H1 (cell line): ENCODE measurements around the gene FLT3. TPM values are rescaled to one million over a fixed set of nuclear protein-coding genes. Genes with fewer than 3 reads are reported as not detected.
A peak's percentile ranks its signal among the peaks of the same experiment; 100 is the strongest.

ENCODE experiments used
- CTCF ChIA-PET: fragments of 300-600 bp; sonication (Branson Sonifier 250); formaldehyde crosslinking; loops from one replicate; lab custom pipeline; 2021; ENCODE audit not compliant: partially characterized antibody; lab: Charles Lee
- POLR2A ChIA-PET: fragments of 300-600 bp; sonication (Branson Sonifier 250); formaldehyde crosslinking; loops from one replicate; lab custom pipeline; 2021; ENCODE audit warnings: inconsistent platforms; ENCODE audit not compliant: partially characterized antibody; lab: Charles Lee
- DNase-seq, 2 experiments: peaks; one replicate each; pipeline versions ENCODE4 v3.0.0 to v3.0.0-alpha.2; 2010 to 2022; ENCODE audit warnings: low spot score in 2 of 2, low read depth in 1 of 2, mixed read lengths in 1 of 2
- FAIRE-seq: peaks from 2 replicates; lab custom pipeline; 2011; peaks lifted over from hg19 to GRCh38; lab: Jason Lieb, UNC
- H2AFZ ChIP-seq: 2 replicates; pipeline ENCODE4 v1.8.1; 2012; ENCODE audit warnings: low read length, inconsistent platforms
- H2AK5ac ChIP-seq: 2 replicates; pipeline ENCODE4 v1.6.1; 2013; ENCODE audit warnings: low read depth, low read length
- H2BK120ac ChIP-seq: replicated peaks from 2 replicates; pipeline ENCODE3; 2013; ENCODE audit warnings: low read depth, low read length, inconsistent platforms
- H2BK12ac ChIP-seq: 2 replicates; pipeline ENCODE4 v1.6.1; 2013; ENCODE audit warnings: low read depth, low read length
- H2BK15ac ChIP-seq: 2 replicates; pipeline ENCODE4 v1.6.1; 2013; ENCODE audit warnings: low read length
- H2BK20ac ChIP-seq: 2 replicates; pipeline ENCODE4 v1.6.1; 2013; ENCODE audit warnings: low read length
- H2BK5ac ChIP-seq: 2 replicates; pipeline ENCODE4 v1.6.1; 2013; ENCODE audit warnings: low read depth, low read length
- H3K14ac ChIP-seq: 2 replicates; pipeline ENCODE4 v1.6.1; 2013; ENCODE audit warnings: inconsistent platforms; ENCODE audit not compliant: insufficient read length
- H3K18ac ChIP-seq: 2 replicates; pipeline ENCODE4 v1.6.1; 2013; ENCODE audit warnings: low read length; ENCODE audit errors: extremely low read depth
- H3K23ac ChIP-seq: 2 replicates; pipeline ENCODE4 v1.6.1; 2013; ENCODE audit warnings: inconsistent platforms; ENCODE audit not compliant: insufficient read length
- H3K23me2 ChIP-seq: 2 replicates; pipeline ENCODE4 v1.6.1; 2013; ENCODE audit warnings: low read depth, low read length
- H3K27ac ChIP-seq: 2 replicates; pipeline ENCODE4 v1.6.1; 2011; ENCODE audit warnings: low read depth, low read length, inconsistent platforms
- H3K27me3 ChIP-seq, 4 experiments: replicated peaks in 1 of 4; 1 replicate in 1 of 4; 2 replicates in 3 of 4; pipeline versions ENCODE4 v1.6.1 to v1.8.1; 2011 to 2013; ENCODE audit warnings: low read length in 3 of 4, mild to moderate bottlenecking in 3 of 4, inconsistent platforms in 2 of 4, mixed read lengths in 2 of 4, moderate library complexity in 1 of 4; ENCODE audit not compliant: control insufficient read depth in 3 of 4, insufficient read depth in 3 of 4; ENCODE audit errors: extremely low read depth in 1 of 4
- H3K36me3 ChIP-seq, 4 experiments: 2 replicates each; pipeline versions ENCODE4 v1.6.1 to v1.8.1; 2011 to 2013; ENCODE audit warnings: mild to moderate bottlenecking in 4 of 4, low read length in 3 of 4, moderate library complexity in 2 of 4, control low read depth in 1 of 4, inconsistent platforms in 1 of 4; ENCODE audit not compliant: insufficient read depth in 4 of 4, control insufficient read depth in 2 of 4
- H3K4ac ChIP-seq: replicated peaks from 2 replicates; pipeline ENCODE3; 2013; ENCODE audit warnings: low read length, low read depth, mixed read lengths, inconsistent platforms; ENCODE audit not compliant: insufficient read length
- H3K4me1 ChIP-seq, 4 experiments: replicated peaks in 1 of 4; 1 replicate in 1 of 4; 2 replicates in 3 of 4; pipeline versions ENCODE4 v1.6.1 to v1.8.1; 2011 to 2013; ENCODE audit warnings: low read length in 3 of 4, inconsistent platforms in 2 of 4, mixed read lengths in 1 of 4; ENCODE audit not compliant: insufficient read depth in 4 of 4, control insufficient read depth in 3 of 4
- H3K4me2 ChIP-seq, 2 experiments: 2 replicates each; pipeline versions ENCODE4 v1.6.1 to v1.8.1; 2011 to 2013; ENCODE audit warnings: low read depth in 2 of 2, low read length in 2 of 2, control low read depth in 1 of 2, inconsistent platforms in 1 of 2, mild to moderate bottlenecking in 1 of 2; ENCODE audit not compliant: insufficient read depth in 1 of 2
- H3K4me3 ChIP-seq, 4 experiments: fragments of 200-600, 300-600 bp in 1 of 4; sonication (generic), shearing (Covaris generic), sonication (Bioruptor Twin) in 1 of 4; 2 replicates each; pipeline versions ENCODE4 v1.5.1 to v1.8.1; 2011 to 2016; ENCODE audit warnings: low read length in 4 of 4, low read depth in 3 of 4, control low read depth in 2 of 4, inconsistent platforms in 2 of 4, mild to moderate bottlenecking in 2 of 4, mixed read lengths in 1 of 4, moderate library complexity in 1 of 4; ENCODE audit not compliant: insufficient read depth in 2 of 4; ENCODE audit errors: extremely low read depth in 1 of 4
- H3K56ac ChIP-seq: replicated peaks from 2 replicates; pipeline ENCODE3; 2013; ENCODE audit warnings: low read depth, mild to moderate bottlenecking, mixed read lengths, low read length, inconsistent platforms; ENCODE audit not compliant: insufficient read length
- H3K79me1 ChIP-seq: 2 replicates; pipeline ENCODE4 v1.6.1; 2013; ENCODE audit warnings: low read depth, low read length, control low read depth
- H3K79me2 ChIP-seq, 2 experiments: 2 replicates each; pipeline versions ENCODE4 v1.6.1 to v1.8.1; 2012 to 2013; ENCODE audit warnings: low read length in 2 of 2, mild to moderate bottlenecking in 2 of 2, inconsistent platforms in 1 of 2; ENCODE audit not compliant: insufficient read depth in 2 of 2, control insufficient read depth in 1 of 2
- H3K9ac ChIP-seq, 4 experiments: replicated peaks in 1 of 4; 1 replicate in 1 of 4; 2 replicates in 3 of 4; pipeline versions ENCODE4 v1.6.1 to v1.8.1; 2011 to 2013; ENCODE audit warnings: low read depth in 3 of 4, low read length in 3 of 4, control low read depth in 2 of 4, mild to moderate bottlenecking in 2 of 4, moderate library complexity in 2 of 4, inconsistent platforms in 1 of 4; ENCODE audit errors: extremely low read depth in 1 of 4
- H3K9me3 ChIP-seq, 2 experiments: 2 replicates each; pipeline versions ENCODE4 v1.6.1 to v1.8.1; 2012 to 2013; ENCODE audit warnings: mild to moderate bottlenecking in 2 of 2, moderate library complexity in 2 of 2, control low read depth in 1 of 2, inconsistent platforms in 1 of 2, low read depth in 1 of 2, low read length in 1 of 2, mixed read lengths in 1 of 2; ENCODE audit not compliant: insufficient read depth in 2 of 2
- H4K20me1 ChIP-seq, 2 experiments: replicated peaks in 1 of 2; 2 replicates each; pipeline versions ENCODE3 to v1.8.1; 2011 to 2013; ENCODE audit warnings: inconsistent platforms in 2 of 2, low read length in 2 of 2, mild to moderate bottlenecking in 1 of 2; ENCODE audit not compliant: insufficient read depth in 2 of 2, control insufficient read depth in 1 of 2
- H4K5ac ChIP-seq: 2 replicates; pipeline ENCODE4 v1.6.1; 2013; ENCODE audit warnings: low read length, low read depth, mixed read lengths, inconsistent platforms; ENCODE audit not compliant: insufficient read length
- H4K8ac ChIP-seq: 2 replicates; pipeline ENCODE4 v1.8.0; 2013; ENCODE audit warnings: mild to moderate bottlenecking, moderate library complexity, low read length, inconsistent platforms; ENCODE audit not compliant: insufficient read depth; ENCODE audit errors: extremely low read depth
- H4K91ac ChIP-seq: replicated peaks from 2 replicates; pipeline ENCODE3; 2013; ENCODE audit warnings: low read length, mixed read lengths, inconsistent platforms; ENCODE audit not compliant: insufficient read length
- ASH2L ChIP-seq: fragments of 200-600, 300-600 bp; sonication (generic); IDR thresholded peaks from one replicate; pipeline ENCODE4 v1.7.1; 2017; ENCODE audit warnings: low read length
- BRCA1 ChIP-seq: IDR thresholded peaks from 2 replicates; pipeline ENCODE4 v1.6.1; 2012; ENCODE audit warnings: low read depth, low read length, improper control_type of control experiment
- CBX5 ChIP-seq: fragments of 300-800, 300-1000 bp; sonication (generic); IDR thresholded peaks from 2 replicates; pipeline ENCODE4 v1.7.1; 2016; ENCODE audit warnings: antibody characterized with exemption, low read length, low read depth
- CBX8 ChIP-seq: fragments of 300-800, 300-1000 bp; sonication (generic); IDR thresholded peaks from 2 replicates; pipeline ENCODE4 v1.7.1; 2016; ENCODE audit warnings: low read depth, low read length, borderline replicate concordance
- CTBP2 ChIP-seq: IDR thresholded peaks from 2 replicates; pipeline ENCODE4 v1.7.0; 2011; ENCODE audit warnings: borderline replicate concordance, mild to moderate bottlenecking, moderate library complexity, mixed read lengths, low read length; ENCODE audit not compliant: insufficient read depth, insufficient read length
- NRF1 ChIP-seq: IDR thresholded peaks from 2 replicates; pipeline ENCODE4 v1.6.1; 2011; ENCODE audit warnings: mild to moderate bottlenecking, low read depth, low read length, improper control_type of control experiment
- POLR2AphosphoS5 ChIP-seq: IDR thresholded peaks from 2 replicates; pipeline ENCODE4 v1.6.1; 2011; ENCODE audit warnings: low read depth, low read length
- RAD21 ChIP-seq, 2 experiments: IDR thresholded peaks in 1 of 2; conservative IDR thresholded peaks in 1 of 2; 2 replicates each; pipeline ENCODE4 v1.6.1; 2011; ENCODE audit warnings: low read depth in 2 of 2, low read length in 2 of 2, improper control_type of control experiment in 1 of 2, inconsistent platforms in 1 of 2, mild to moderate bottlenecking in 1 of 2, moderate library complexity in 1 of 2
- SIX5 ChIP-seq: IDR thresholded peaks from 2 replicates; pipeline ENCODE4 v1.6.1; 2011; ENCODE audit warnings: mild to moderate bottlenecking, low read depth, low read length
- TAF1 ChIP-seq: IDR thresholded peaks from 2 replicates; pipeline ENCODE4 v1.6.1; 2011; ENCODE audit warnings: mild to moderate bottlenecking, low read depth, low read length
- ZNF274 ChIP-seq: IDR thresholded peaks from 2 replicates; pipeline ENCODE4 v1.7.0; 2012; ENCODE audit warnings: low read length, borderline replicate concordance; ENCODE audit errors: extremely low read depth
- WGBS, 2 experiments: shearing (Covaris generic) in 1 of 2; methylation state at CpG; one replicate each; pipeline versions ENCODE4 v1.1.6 to v1.1.7; 2013 to 2015; ENCODE audit warnings: low lambda C conversion rate in 2 of 2, mixed read lengths in 2 of 2, inconsistent platforms in 1 of 2, low coverage in 1 of 2, missing lambda C conversion rate in 1 of 2; ENCODE audit not compliant: insufficient replicate concordance in 2 of 2, insufficient coverage in 1 of 2, insufficient read length in 1 of 2; ENCODE audit errors: extremely low coverage in 1 of 2, missing lambda C conversion rate in 1 of 2; 5-methylcytosine and 5-hydroxymethylcytosine counted together
- polyA plus RNA-seq, 7 experiments: library from polyadenylated mRNA; depleted of rRNA in 3 of 7; stranded (reverse) in 5 of 7; unstranded in 2 of 7; fragments of >200 nt in 5 of 7; fragments of 200-250 nt in 2 of 7; gene quantifications; 1 replicate in 5 of 7; 2 replicates in 1 of 7; 4 replicates in 1 of 7; pipeline versions ENCODE4 v1.2.1 to v1.2.3, GENCODE V29; 2011 to 2013; ENCODE audit warnings: missing spikeins in 2 of 7, mixed read lengths in 2 of 7
- total RNA-seq: library from RNA; stranded (reverse); fragmentation: NEBNext Ultra II Directional; extraction: Animal tissue kit (Norgen Biotek cat#: 25700); gene quantifications from 2 replicates; pipeline ENCODE4 v1.2.1, GENCODE V29; 2021

Gene FLT3
- total and polyA plus RNA-seq, 2 of the 8 experiments (the other 6 are each of a cell fraction or from before 2014, with no cell fraction given), result 0.44 to 0.71 TPM

- H3K9me3 ChIP-seq, result no peaks in the 10 kb centered on the region
- no peak overlapping the region for H4K8ac ChIP-seq
- peak; percentile 71 for FAIRE-seq
- H2BK15ac ChIP-seq, result no peak overlapping the region
- TF ChIP-seq ZNF274 (no peak), SIX5 (no peak), CTBP2 (no peak), ASH2L (no peak), RAD21 (IDR thresholded peaks at IDR 0.05 in 1 of 2, conservative IDR thresholded peaks at IDR 0.05 in 1 of 2; ENCODE audit: low read depth in 2 of 2, low read length in 2 of 2) (no peak), TAF1 (no peak), CBX8 (no peak), POLR2AphosphoS5 (no peak), BRCA1 (no peak), NRF1 (no peak), CBX5 (no peak)
- no peak overlapping the region for H3K14ac ChIP-seq
- no peaks in the 10 kb centered on the region for H3K79me1 ChIP-seq
- no peak overlapping the region for H3K56ac ChIP-seq
- H2BK5ac ChIP-seq, result no peak overlapping the region
- no peak overlapping the region for H2AFZ ChIP-seq
- H3K4me1 ChIP-seq, result no peaks in the 10 kb centered on the region
- no peaks in the 10 kb centered on the region for H4K20me1 ChIP-seq
- 85% methylated on average over 1 of the region's 1 CpG; no CpG with 5 or more reads in 1 of the 2 experiments for WGBS, 2 experiments
- no peak overlapping the region for H3K4me3 ChIP-seq
- no peaks in the 10 kb centered on the region for H3K36me3 ChIP-seq
- no peaks in the 10 kb centered on the region; the same call in 1 of the 2 replicates for H3K23me2 ChIP-seq
- H2AK5ac ChIP-seq, result no peak overlapping the region
- no peaks in the 10 kb centered on the region; a peak in 1 of 7 replicates for H3K27me3 ChIP-seq
- no peak overlapping the region for H2BK12ac ChIP-seq
- H2BK120ac ChIP-seq, result no peak overlapping the region
- no peak overlapping the region for H3K9ac ChIP-seq
- ChIA-PET CTCF (no interaction called here), POLR2A (no interaction called here)
- H3K4me2 ChIP-seq, result no peak overlapping the region
- H3K27ac ChIP-seq, result no peak overlapping the region
- no peak overlapping the region for H4K5ac ChIP-seq
- no peak overlapping the region for H3K4ac ChIP-seq
- H3K18ac ChIP-seq, result no peak overlapping the region
- no peak overlapping the region for H3K23ac ChIP-seq
- H2BK20ac ChIP-seq, result no peak overlapping the region
- no peak overlapping the region for H4K91ac ChIP-seq
- DNase-seq, result no peak
- H3K79me2 ChIP-seq, result no peaks in the 10 kb centered on the region
Observed at GRCh38 chr13:28089065-28089464, 11.3 kb downstream of the FLT3 start.
